OCI-LY3 (cell line): ENCODE data around the gene CFAP77.

Experiments used
- H2AFZ ChIP-seq: fragments of 200-600, 300-600 bp; shearing (Covaris generic); 2 replicates; pipeline ENCODE4 v1.6.0; 2014; ENCODE audit warnings: antibody characterized with exemption, low read depth, low read length
- H3K27ac ChIP-seq: fragments of 200-600, 300-600 bp; sonication (generic); 2 replicates; pipeline ENCODE4 v1.5.1; 2014; ENCODE audit warnings: mild to moderate bottlenecking, low read length, moderate library complexity, mixed read lengths
- H3K27me3 ChIP-seq: fragments of 200-600, 300-600 bp; sonication (generic); 2 replicates; pipeline ENCODE4 v1.6.1; 2014; ENCODE audit warnings: low read depth, low read length, mixed read lengths
- H3K36me3 ChIP-seq: fragments of 200-600, 300-600 bp; sonication (generic); replicated peaks from 2 replicates; pipeline ENCODE3; 2014; ENCODE audit warnings: low read depth, low read length, mixed read lengths
- H3K4me1 ChIP-seq: fragments of 300-600, 200-600 bp; sonication (generic); 2 replicates; pipeline ENCODE4 v1.6.1; 2014; ENCODE audit warnings: low read length, mixed read lengths
- H3K4me2 ChIP-seq: fragments of 200-600, 300-600 bp; sonication (generic); 2 replicates; pipeline ENCODE4 v1.6.1; 2014; ENCODE audit warnings: low read length, mixed read lengths
- H3K4me3 ChIP-seq: fragments of 300-600, 200-600 bp; sonication (generic); 2 replicates; pipeline ENCODE4 v1.5.1; 2014; ENCODE audit warnings: antibody characterized with exemption, mild to moderate bottlenecking, low read length, moderate library complexity
- H3K79me2 ChIP-seq: fragments of 300-600, 200-600 bp; shearing (Covaris generic); 2 replicates; pipeline ENCODE4 v1.6.1; 2014; ENCODE audit warnings: mild to moderate bottlenecking, low read length, mixed read lengths
- H3K9ac ChIP-seq: fragments of 300-600, 200-600 bp; shearing (Covaris generic); 2 replicates; pipeline ENCODE4 v1.6.0; 2014; ENCODE audit warnings: mild to moderate bottlenecking, low read length, moderate library complexity
- H3K9me3 ChIP-seq: fragments of 200-600, 300-600 bp; shearing (Covaris generic); 2 replicates; pipeline ENCODE4 v1.6.1; 2014; ENCODE audit warnings: low read length, mixed read lengths; ENCODE audit not compliant: insufficient read depth
- H4K20me1 ChIP-seq: fragments of 200-600, 300-600 bp; sonication (generic); 2 replicates; pipeline ENCODE4 v1.6.1; 2016; ENCODE audit warnings: low read length, mixed read lengths; ENCODE audit not compliant: insufficient read depth
- EZH2phosphoT487 ChIP-seq: fragments of 200-600 bp; shearing (Covaris generic); IDR thresholded peaks from 2 replicates; pipeline ENCODE4 v1.6.1; 2018; ENCODE audit warnings: antibody characterized with exemption, mixed run types, low read depth
- TF ChIP-seq, protein P1 (sequence below): fragments of 200-600, 300-600 bp; sonication (generic); IDR thresholded peaks from 2 replicates; pipeline ENCODE4 v1.5.1; 2014; ENCODE audit warnings: antibody characterized with exemption, low read length, low read depth

Gene CFAP77

DNA sequence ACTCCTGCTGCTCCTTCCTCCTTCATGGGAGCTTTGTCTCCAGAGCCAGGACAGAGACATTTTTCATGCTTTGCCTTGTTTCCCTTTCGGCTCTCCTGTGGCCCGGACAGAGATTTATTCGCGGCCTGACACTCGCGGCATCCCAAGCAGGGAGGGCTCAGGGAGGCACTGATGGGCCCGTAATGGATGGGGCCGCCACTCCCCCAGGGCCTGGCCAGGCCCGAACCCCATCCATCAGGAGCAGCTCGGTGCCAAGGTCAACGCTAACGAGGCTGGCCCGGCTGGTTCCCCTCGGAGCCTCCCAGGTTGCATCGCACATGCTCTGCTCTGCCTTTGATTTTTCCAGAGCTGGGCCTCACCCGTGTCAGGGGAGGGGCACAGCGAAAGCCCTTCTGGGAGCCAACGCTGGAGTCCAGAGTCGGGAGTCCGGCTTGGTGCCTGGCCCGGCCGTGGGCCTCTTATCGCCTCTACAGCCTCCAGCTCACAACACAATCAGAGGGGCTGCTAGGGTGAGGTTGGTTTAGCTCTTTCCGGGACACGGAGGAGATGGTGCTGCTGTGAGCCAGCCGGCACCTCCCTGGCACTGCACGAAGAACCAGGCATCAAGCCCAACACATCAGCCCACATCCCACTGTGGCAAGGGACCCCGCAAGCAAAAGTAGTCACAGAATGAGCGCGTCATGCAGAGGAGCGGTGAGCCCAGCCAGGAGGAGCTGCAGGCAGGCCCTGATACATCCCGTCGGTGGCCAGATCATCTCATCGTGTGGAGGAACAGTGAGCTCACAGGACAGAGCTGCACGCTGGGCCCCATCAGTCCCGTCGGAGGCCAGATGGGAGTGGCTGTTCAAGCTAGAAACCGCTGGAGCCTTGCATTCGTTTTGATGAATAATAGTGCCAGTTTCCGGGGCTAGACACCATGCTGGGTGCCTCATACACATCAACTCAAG lies 100.2 kb downstream of the CFAP77 start:
- no peak overlapping the region for H3K27ac ChIP-seq
- no peaks in the 10 kb centered on the region for H3K4me1 ChIP-seq
- H2AFZ ChIP-seq: no peak overlapping the region
- no peaks in the 10 kb centered on the region for H3K79me2 ChIP-seq
- H3K9me3 ChIP-seq: no peaks in the 10 kb centered on the region
- no peak overlapping the region for H3K9ac ChIP-seq
- no peak for TF ChIP-seq EZH2phosphoT487
- TF ChIP-seq, protein P1, sequence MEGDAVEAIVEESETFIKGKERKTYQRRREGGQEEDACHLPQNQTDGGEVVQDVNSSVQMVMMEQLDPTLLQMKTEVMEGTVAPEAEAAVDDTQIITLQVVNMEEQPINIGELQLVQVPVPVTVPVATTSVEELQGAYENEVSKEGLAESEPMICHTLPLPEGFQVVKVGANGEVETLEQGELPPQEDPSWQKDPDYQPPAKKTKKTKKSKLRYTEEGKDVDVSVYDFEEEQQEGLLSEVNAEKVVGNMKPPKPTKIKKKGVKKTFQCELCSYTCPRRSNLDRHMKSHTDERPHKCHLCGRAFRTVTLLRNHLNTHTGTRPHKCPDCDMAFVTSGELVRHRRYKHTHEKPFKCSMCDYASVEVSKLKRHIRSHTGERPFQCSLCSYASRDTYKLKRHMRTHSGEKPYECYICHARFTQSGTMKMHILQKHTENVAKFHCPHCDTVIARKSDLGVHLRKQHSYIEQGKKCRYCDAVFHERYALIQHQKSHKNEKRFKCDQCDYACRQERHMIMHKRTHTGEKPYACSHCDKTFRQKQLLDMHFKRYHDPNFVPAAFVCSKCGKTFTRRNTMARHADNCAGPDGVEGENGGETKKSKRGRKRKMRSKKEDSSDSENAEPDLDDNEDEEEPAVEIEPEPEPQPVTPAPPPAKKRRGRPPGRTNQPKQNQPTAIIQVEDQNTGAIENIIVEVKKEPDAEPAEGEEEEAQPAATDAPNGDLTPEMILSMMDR: no peak
- peaks cover 7% of the 10 kb centered on the region for H3K27me3 ChIP-seq
- no peaks in the 10 kb centered on the region for H3K36me3 ChIP-seq
- no peaks in the 10 kb centered on the region for H4K20me1 ChIP-seq
- no peak overlapping the region for H3K4me2 ChIP-seq
- H3K4me3 ChIP-seq: no peak overlapping the region

DNA sequence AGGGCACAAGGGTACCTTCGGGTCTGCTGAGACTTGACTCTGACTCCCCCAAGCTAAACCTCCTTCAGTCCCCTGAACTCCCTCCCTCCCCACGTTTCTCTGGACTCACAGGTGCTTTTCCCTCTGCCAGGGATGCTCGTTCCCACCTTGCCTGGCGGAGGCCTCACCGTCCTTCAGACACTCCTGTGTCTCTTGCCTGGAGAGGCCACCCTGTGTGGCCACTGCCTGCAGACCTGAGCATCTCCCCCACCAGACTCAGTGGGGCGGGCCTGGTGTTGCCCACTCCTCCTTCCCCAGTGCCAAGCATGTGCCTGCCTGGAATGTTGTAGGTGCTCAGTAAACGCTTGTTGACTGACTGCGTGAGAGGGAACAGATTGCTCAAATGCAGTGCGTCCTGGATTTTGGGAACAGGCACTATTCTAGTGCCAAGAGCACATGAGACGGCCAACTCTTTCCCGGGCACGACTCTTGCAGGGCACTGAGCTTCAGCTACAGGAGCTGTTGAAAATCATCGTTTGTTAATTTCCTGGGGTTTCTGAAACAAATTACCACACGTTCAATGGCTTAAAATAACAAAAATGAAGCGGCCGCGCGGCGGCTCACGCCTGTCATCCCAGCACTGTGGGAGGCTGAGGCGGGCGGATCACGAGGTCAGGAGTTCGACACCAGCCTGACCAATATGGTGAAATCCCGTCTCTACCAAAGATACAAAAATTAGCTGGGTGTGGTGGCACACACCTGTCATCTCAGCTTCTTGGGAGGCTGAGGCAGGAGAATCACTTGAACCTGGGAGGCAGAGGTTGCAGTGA lies 101.4 kb downstream of the CFAP77 start:
- no peaks in the 10 kb centered on the region for H3K9me3 ChIP-seq
- H4K20me1 ChIP-seq: no peaks in the 10 kb centered on the region
- no peaks in the 10 kb centered on the region for H3K4me1 ChIP-seq
- no peak overlapping the region for H3K4me3 ChIP-seq
- no peak for TF ChIP-seq EZH2phosphoT487
- TF ChIP-seq, protein P1: no peak
- H3K27me3 ChIP-seq: no peaks in the 10 kb centered on the region; the same call in 1 of the 2 replicates
- H2AFZ ChIP-seq: no peak overlapping the region
- H3K4me2 ChIP-seq: no peak overlapping the region
- H3K9ac ChIP-seq: no peak overlapping the region
- H3K36me3 ChIP-seq: no peaks in the 10 kb centered on the region
- no peaks in the 10 kb centered on the region for H3K79me2 ChIP-seq
- H3K27ac ChIP-seq: no peak overlapping the region

DNA sequence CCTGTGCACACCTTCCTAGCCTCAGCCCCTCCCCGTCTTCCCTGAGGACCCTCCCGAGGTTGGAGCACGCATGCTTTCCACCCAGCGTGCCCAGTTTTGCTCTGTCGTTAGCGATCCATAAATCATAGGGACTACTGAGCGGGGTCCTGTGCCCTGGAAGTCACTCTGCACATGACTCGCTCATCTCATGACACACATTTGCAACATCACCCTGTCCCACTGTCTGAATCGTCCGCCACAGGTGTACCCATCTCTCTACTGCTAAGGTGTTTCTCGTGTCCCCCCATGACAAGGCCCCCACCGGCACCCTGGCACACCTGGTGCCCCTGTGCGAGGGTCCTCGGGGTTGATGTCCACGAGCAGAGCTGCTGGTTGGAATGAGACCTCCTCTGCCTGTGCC lies 103.4 kb downstream of the CFAP77 start:
- Histone ChIP-seq H3K9me3 (no peaks in the 10 kb centered on the region), H3K27ac (no peak overlapping the region), H2AFZ (no peak overlapping the region), H3K4me2 (no peak overlapping the region), H4K20me1 (no peaks in the 10 kb centered on the region), H3K27me3 (no peaks in the 10 kb centered on the region; the same call in 1 of the 2 replicates), H3K79me2 (no peaks in the 10 kb centered on the region), H3K4me1 (no peaks in the 10 kb centered on the region), H3K9ac (no peak overlapping the region), H3K4me3 (no peak overlapping the region), H3K36me3 (no peaks in the 10 kb centered on the region)
- TF ChIP-seq EZH2phosphoT487: no peak
- TF ChIP-seq, protein P1: no peak
